ENCODE measurements around the gene FTO. TPM values are rescaled to one million over a fixed set of nuclear protein-coding genes. Genes with fewer than 3 reads are reported as not detected.

FTO gene
- polyA plus RNA-seq, 3 donors = 16.8 to 51.0 (median 37.7) TPM

GRCh38 chr16:54120846-54121480 is 417.0 kb downstream of the FTO start:
- Mint-ChIP-seq H3K27me3 (ENCODE audit: low read depth in 3 of 3) (peaks cover 0 to 3% (median 0%) of the 10 kb centered on the region in 3 donors), H3K27ac (no peak overlapping the region), H3K36me3 (no peaks in the 10 kb centered on the region), H3K4me1 (peaks cover 20% of the 10 kb centered on the region), H3K4me3 (no peak overlapping the region), H3K9me3 (peaks cover 0 to 2% (median 0%) of the 10 kb centered on the region in 7 donors)
- Histone ChIP-seq H3K27ac (ENCODE audit: low read depth in 1 of 2, low read length in 2 of 2) (no peak overlapping the region), H3K4me3 (replicated peaks in 1 of 3; ENCODE audit: low read depth in 2 of 3, low read length in 3 of 3) (no peak overlapping the region), H3K79me2 (ENCODE audit: insufficient read depth, low read length) (no peaks in the 10 kb centered on the region), H3K27me3 (ENCODE audit: control insufficient read depth in 2 of 2, insufficient read depth in 2 of 2, low read length in 2 of 2) (no peaks in the 10 kb centered on the region), H3K4me2 (replicated peaks; ENCODE audit: extremely low read depth, low read length, poor library complexity, severe bottlenecking) (no peak overlapping the region), H4K20me1 (ENCODE audit: insufficient read depth, low read length) (no peaks in the 10 kb centered on the region), H3K9ac (ENCODE audit: insufficient read depth, low read length, poor library complexity, severe bottlenecking) (no peak overlapping the region), H3K36me3 (replicated peaks in 1 of 2; ENCODE audit: control insufficient read depth in 1 of 2, insufficient read depth in 2 of 2, low read length in 2 of 2) (no peaks in the 10 kb centered on the region), H3K9me3 (replicated peaks in 1 of 2; ENCODE audit: control insufficient read depth in 1 of 2, insufficient read depth in 1 of 2, low read length in 2 of 2) (no peaks in the 10 kb centered on the region), H3K4me1 (ENCODE audit: control insufficient read depth in 1 of 2, insufficient read depth in 2 of 2, low read length in 2 of 2) (peaks cover 4 to 11% of the 10 kb centered on the region in 2 donors), H2AFZ (ENCODE audit: insufficient read depth, low read depth, low read length, poor library complexity, severe bottlenecking) (no peak overlapping the region)
- intact Hi-C loops (cut with micrococcal nuclease) = no loop called here
- DNase-seq = no peak
- no peak for TF ChIP-seq CTCF (IDR thresholded peaks at IDR 0.05)
- 83% methylated on average over 1 of the region's 8 CpGs for WGBS (ENCODE audit: insufficient coverage)

- no peak overlapping the region for H3K4me3 ChIP-seq (replicated peaks in 1 of 3; ENCODE audit: low read depth in 2 of 3, low read length in 3 of 3)
- H3K27me3 ChIP-seq (ENCODE audit: control insufficient read depth in 2 of 2, insufficient read depth in 2 of 2, low read length in 2 of 2) = no peaks in the 10 kb centered on the region
- H3K4me1 Mint-ChIP-seq = peaks cover 21% of the 10 kb centered on the region
- no peak overlapping the region for H2AFZ ChIP-seq (ENCODE audit: insufficient read depth, low read depth, low read length, poor library complexity, severe bottlenecking)
- intact Hi-C loops (cut with micrococcal nuclease) = no loop called here
- no peak overlapping the region for H3K9ac ChIP-seq (ENCODE audit: insufficient read depth, low read length, poor library complexity, severe bottlenecking)
- H3K27me3 Mint-ChIP-seq (ENCODE audit: low read depth in 3 of 3) = peaks cover 0 to 3% (median 0%) of the 10 kb centered on the region in 3 donors
- peaks cover 4 to 11% of the 10 kb centered on the region in 2 donors for H3K4me1 ChIP-seq (ENCODE audit: control insufficient read depth in 1 of 2, insufficient read depth in 2 of 2, low read length in 2 of 2)
- H3K27ac Mint-ChIP-seq = no peak overlapping the region
- no peaks in the 10 kb centered on the region for H3K36me3 Mint-ChIP-seq
- no peak overlapping the region for H3K4me2 ChIP-seq (replicated peaks; ENCODE audit: extremely low read depth, low read length, poor library complexity, severe bottlenecking)
- H4K20me1 ChIP-seq (ENCODE audit: insufficient read depth, low read length) = no peaks in the 10 kb centered on the region
- no peak overlapping the region for H3K4me3 Mint-ChIP-seq
- 97% methylated on average over 29 of the region's 35 CpGs for WGBS (ENCODE audit: insufficient coverage)
- no peaks in the 10 kb centered on the region for H3K36me3 ChIP-seq (replicated peaks in 1 of 2; ENCODE audit: control insufficient read depth in 1 of 2, insufficient read depth in 2 of 2, low read length in 2 of 2)
- TF ChIP-seq CTCF (IDR thresholded peaks at IDR 0.05) = no peak
- no peaks in the 10 kb centered on the region for H3K79me2 ChIP-seq (ENCODE audit: insufficient read depth, low read length)
- DNase-seq = no peak
- H3K9me3 ChIP-seq (replicated peaks in 1 of 2; ENCODE audit: control insufficient read depth in 1 of 2, insufficient read depth in 1 of 2, low read length in 2 of 2) = no peaks in the 10 kb centered on the region
- peaks cover 0 to 2% (median 0%) of the 10 kb centered on the region in 7 donors for H3K9me3 Mint-ChIP-seq
- no peak overlapping the region for H3K27ac ChIP-seq (ENCODE audit: low read depth in 1 of 2, low read length in 2 of 2)
Observed at GRCh38 chr16:54121539-54122295, 417.8 kb downstream of the FTO start.

Data from CD14-positive monocyte (primary cell).